GM10847 (cell line): ENCODE data around the gene FOXD4L6.
"Not testable (repeated sequence)": the region's sequence is repeated elsewhere in the genome, so short reads cannot be mapped to it uniquely, and the experiment has no call there.

Experiments used
- POLR2A ChIP-seq: IDR thresholded peaks from 2 replicates; pipeline ENCODE4 v1.6.1; 2011; ENCODE audit not compliant: insufficient read length; ENCODE audit errors: extremely low read depth

Gene FOXD4L6

DNA sequence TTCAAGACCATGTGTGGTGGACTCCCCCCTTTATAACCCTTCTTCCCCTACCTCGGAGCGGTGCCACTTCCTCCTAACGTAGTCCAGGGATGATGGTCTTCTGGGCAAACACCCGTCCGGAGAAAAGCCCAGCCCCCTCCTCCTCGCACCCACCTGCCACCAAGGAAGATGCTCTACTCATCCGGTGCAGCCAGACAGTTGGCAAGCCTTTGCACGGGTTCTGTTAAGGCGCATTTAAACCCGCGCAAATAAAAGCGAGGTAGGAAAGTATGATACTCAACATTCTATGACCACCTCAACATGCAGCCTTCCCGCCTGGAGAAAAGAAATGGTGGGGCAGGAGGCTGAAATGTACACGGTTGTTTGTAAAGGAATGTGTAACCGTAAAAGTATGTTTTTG, at the start of gene FOXD4L6:
TSS of gene FOXD4L6 (minus strand) at position 101 of the 400 bp plus-strand sequence. CDS start 298 bp downstream, outside the sequence.
- not testable (repeated sequence) for TF ChIP-seq POLR2A
